ENCODE results near the gene CDHR3.

- no peak for TF ChIP-seq EZH2phosphoT487 (IDR thresholded peaks at IDR 0.05; ENCODE audit: borderline replicate concordance)
- no peak for TF ChIP-seq CTCF (conservative IDR thresholded peaks at IDR 0.05; ENCODE audit: low read length)
Measured at GRCh38 chr7:106070567-106071254, 107.6 kb downstream of the CDHR3 start.

All from Loucy (cell line).